Measurements from ENCODE around the gene FOSB. TPM values are rescaled to one million over a fixed set of nuclear protein-coding genes. Genes with fewer than 3 reads are reported as not detected.

Gene FOSB
- total and polyA plus RNA-seq, 9 of the 15 experiments (the other 6 are each of a cell fraction or from before 2014, with no cell fraction given): 0.11 to 2.7 (median 0.73) TPM

DNA sequence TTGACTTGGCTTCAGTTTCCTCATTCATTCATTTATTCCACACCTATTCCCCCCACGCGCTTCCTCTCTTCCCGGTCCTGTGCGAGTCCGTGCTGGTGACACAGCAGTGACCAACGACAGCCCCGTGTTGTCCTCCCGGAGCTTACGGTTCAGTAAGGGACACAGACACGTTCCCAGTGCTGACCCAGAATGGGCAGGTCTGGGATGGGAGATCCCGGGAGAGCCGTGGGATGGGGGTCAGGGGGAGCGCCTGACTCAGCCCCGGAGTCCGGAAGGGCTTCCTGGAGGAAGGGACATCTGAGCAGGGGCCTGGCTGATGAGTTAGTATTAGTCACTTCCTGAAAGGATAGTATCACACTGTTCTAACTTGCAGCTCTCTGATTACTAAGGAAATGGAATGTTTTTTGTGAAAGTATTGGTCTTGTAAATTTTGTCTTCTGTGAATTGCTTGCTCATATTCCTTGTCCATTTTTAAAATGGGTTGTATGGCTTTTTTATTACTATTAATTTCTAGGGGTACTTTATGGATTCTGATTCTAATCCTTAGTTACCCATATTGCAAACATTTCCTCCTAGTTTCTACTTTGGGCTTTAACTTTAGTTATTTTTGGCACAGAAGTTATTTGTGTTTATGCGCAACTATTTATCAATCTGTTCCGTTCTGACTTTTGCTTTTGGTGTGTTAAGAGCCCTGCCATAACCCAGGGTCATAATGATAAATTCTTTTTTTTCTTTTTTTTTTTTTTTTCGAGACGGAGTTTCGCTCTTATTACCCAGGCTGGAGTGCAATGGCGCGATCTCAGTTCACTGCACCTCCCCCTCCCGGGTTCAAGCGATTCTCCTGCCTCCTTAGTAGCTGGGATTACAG is 43.4 kb upstream of the FOSB start (continued):
- TF ChIP-seq, protein P1, sequence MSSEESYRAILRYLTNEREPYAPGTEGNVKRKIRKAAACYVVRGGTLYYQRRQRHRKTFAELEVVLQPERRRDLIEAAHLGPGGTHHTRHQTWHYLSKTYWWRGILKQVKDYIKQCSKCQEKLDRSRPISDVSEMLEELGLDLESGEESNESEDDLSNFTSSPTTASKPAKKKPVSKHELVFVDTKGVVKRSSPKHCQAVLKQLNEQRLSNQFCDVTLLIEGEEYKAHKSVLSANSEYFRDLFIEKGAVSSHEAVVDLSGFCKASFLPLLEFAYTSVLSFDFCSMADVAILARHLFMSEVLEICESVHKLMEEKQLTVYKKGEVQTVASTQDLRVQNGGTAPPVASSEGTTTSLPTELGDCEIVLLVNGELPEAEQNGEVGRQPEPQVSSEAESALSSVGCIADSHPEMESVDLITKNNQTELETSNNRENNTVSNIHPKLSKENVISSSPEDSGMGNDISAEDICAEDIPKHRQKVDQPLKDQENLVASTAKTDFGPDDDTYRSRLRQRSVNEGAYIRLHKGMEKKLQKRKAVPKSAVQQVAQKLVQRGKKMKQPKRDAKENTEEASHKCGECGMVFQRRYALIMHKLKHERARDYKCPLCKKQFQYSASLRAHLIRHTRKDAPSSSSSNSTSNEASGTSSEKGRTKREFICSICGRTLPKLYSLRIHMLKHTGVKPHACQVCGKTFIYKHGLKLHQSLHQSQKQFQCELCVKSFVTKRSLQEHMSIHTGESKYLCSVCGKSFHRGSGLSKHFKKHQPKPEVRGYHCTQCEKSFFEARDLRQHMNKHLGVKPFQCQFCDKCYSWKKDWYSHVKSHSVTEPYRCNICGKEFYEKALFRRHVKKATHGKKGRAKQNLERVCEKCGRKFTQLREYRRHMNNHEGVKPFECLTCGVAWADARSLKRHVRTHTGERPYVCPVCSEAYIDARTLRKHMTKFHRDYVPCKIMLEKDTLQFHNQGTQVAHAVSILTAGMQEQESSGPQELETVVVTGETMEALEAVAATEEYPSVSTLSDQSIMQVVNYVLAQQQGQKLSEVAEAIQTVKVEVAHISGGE (CRISPR knock-in tag; IDR thresholded peaks at IDR 0.05): peak in 1 of 3 experiments; percentile 69; a peak in 2 of 6 replicates
- TF ChIP-seq SAP30 (IDR thresholded peaks at IDR 0.05; ENCODE audit: borderline replicate concordance, insufficient read depth, low read depth, low read length, poor library complexity, severe bottlenecking) (peak; percentile 53), MYC (IDR thresholded peaks at IDR 0.05; ENCODE audit: low read depth, low read length) (no peak), MYC (CRISPR knock-in tag; IDR thresholded peaks at IDR 0.05; ENCODE audit: borderline replicate concordance, low read depth) (no peak), BMI1 (IDR thresholded peaks at IDR 0.05; ENCODE audit: low read length) (no peak), XRCC4 (IDR thresholded peaks at IDR 0.05; ENCODE audit: extremely low read depth, insufficient read depth, insufficient read length) (no peak), IFI16 (CRISPR knock-in tag; IDR thresholded peaks at IDR 0.05) (no peak), ZNF561 (CRISPR knock-in tag; conservative IDR thresholded peaks at IDR 0.05) (no peak), FOS (IDR thresholded peaks at IDR 0.05; ENCODE audit: extremely low read depth, insufficient read length) (peak; percentile 67), E2F3 (CRISPR knock-in tag; IDR thresholded peaks at IDR 0.05) (no peak), MAFF (IDR thresholded peaks at IDR 0.05; ENCODE audit: low read length) (no peak), ZNF707 (CRISPR knock-in tag; conservative IDR thresholded peaks at IDR 0.05) (no peak), ZNF232 (CRISPR knock-in tag; IDR thresholded peaks at IDR 0.05) (no peak), CAMTA2 (CRISPR knock-in tag; conservative IDR thresholded peaks at IDR 0.05) (no peak), ATF7 (IDR thresholded peaks at IDR 0.05) (peak; percentile 67), ZNF436 (CRISPR knock-in tag; IDR thresholded peaks at IDR 0.05) (peak; percentile 98), ZNF165 (CRISPR knock-in tag; IDR thresholded peaks at IDR 0.05; ENCODE audit: borderline replicate concordance) (no peak), TCF3 (CRISPR knock-in tag; IDR thresholded peaks at IDR 0.05) (peak; percentile 27; the same call in 1 of the 2 replicates), NR3C1 (CRISPR knock-in tag; IDR thresholded peaks at IDR 0.05) (no peak), ZNF133 (CRISPR knock-in tag; IDR thresholded peaks at IDR 0.05) (no peak)
- TF ChIP-seq, protein P2, sequence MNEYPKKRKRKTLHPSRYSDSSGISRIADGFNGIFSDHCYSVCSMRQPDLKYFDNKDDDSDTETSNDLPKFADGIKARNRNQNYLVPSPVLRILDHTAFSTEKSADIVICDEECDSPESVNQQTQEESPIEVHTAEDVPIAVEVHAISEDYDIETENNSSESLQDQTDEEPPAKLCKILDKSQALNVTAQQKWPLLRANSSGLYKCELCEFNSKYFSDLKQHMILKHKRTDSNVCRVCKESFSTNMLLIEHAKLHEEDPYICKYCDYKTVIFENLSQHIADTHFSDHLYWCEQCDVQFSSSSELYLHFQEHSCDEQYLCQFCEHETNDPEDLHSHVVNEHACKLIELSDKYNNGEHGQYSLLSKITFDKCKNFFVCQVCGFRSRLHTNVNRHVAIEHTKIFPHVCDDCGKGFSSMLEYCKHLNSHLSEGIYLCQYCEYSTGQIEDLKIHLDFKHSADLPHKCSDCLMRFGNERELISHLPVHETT (CRISPR knock-in tag; conservative IDR thresholded peaks at IDR 0.05 in 1 of 2, IDR thresholded peaks at IDR 0.05 in 1 of 2): peak in 1 of 2 experiments; percentile 70; a peak in 1 of 4 replicates
- TF ChIP-seq, protein P3, sequence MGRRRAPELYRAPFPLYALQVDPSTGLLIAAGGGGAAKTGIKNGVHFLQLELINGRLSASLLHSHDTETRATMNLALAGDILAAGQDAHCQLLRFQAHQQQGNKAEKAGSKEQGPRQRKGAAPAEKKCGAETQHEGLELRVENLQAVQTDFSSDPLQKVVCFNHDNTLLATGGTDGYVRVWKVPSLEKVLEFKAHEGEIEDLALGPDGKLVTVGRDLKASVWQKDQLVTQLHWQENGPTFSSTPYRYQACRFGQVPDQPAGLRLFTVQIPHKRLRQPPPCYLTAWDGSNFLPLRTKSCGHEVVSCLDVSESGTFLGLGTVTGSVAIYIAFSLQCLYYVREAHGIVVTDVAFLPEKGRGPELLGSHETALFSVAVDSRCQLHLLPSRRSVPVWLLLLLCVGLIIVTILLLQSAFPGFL (CRISPR knock-in tag; IDR thresholded peaks at IDR 0.05): no peak
